Measurements from ENCODE around the gene TRIL. TPM values are rescaled to one million over a fixed set of nuclear protein-coding genes. Genes with fewer than 3 reads are reported as not detected.

The TRIL gene
- total and polyA plus RNA-seq, 2 experiments from 2014 or later = 0.95 to 4.5 TPM

GRCh38 chr7:29000717-29001076 lies 42.6 kb upstream of the TRIL start (continued):
- TF ChIP-seq, protein P1, sequence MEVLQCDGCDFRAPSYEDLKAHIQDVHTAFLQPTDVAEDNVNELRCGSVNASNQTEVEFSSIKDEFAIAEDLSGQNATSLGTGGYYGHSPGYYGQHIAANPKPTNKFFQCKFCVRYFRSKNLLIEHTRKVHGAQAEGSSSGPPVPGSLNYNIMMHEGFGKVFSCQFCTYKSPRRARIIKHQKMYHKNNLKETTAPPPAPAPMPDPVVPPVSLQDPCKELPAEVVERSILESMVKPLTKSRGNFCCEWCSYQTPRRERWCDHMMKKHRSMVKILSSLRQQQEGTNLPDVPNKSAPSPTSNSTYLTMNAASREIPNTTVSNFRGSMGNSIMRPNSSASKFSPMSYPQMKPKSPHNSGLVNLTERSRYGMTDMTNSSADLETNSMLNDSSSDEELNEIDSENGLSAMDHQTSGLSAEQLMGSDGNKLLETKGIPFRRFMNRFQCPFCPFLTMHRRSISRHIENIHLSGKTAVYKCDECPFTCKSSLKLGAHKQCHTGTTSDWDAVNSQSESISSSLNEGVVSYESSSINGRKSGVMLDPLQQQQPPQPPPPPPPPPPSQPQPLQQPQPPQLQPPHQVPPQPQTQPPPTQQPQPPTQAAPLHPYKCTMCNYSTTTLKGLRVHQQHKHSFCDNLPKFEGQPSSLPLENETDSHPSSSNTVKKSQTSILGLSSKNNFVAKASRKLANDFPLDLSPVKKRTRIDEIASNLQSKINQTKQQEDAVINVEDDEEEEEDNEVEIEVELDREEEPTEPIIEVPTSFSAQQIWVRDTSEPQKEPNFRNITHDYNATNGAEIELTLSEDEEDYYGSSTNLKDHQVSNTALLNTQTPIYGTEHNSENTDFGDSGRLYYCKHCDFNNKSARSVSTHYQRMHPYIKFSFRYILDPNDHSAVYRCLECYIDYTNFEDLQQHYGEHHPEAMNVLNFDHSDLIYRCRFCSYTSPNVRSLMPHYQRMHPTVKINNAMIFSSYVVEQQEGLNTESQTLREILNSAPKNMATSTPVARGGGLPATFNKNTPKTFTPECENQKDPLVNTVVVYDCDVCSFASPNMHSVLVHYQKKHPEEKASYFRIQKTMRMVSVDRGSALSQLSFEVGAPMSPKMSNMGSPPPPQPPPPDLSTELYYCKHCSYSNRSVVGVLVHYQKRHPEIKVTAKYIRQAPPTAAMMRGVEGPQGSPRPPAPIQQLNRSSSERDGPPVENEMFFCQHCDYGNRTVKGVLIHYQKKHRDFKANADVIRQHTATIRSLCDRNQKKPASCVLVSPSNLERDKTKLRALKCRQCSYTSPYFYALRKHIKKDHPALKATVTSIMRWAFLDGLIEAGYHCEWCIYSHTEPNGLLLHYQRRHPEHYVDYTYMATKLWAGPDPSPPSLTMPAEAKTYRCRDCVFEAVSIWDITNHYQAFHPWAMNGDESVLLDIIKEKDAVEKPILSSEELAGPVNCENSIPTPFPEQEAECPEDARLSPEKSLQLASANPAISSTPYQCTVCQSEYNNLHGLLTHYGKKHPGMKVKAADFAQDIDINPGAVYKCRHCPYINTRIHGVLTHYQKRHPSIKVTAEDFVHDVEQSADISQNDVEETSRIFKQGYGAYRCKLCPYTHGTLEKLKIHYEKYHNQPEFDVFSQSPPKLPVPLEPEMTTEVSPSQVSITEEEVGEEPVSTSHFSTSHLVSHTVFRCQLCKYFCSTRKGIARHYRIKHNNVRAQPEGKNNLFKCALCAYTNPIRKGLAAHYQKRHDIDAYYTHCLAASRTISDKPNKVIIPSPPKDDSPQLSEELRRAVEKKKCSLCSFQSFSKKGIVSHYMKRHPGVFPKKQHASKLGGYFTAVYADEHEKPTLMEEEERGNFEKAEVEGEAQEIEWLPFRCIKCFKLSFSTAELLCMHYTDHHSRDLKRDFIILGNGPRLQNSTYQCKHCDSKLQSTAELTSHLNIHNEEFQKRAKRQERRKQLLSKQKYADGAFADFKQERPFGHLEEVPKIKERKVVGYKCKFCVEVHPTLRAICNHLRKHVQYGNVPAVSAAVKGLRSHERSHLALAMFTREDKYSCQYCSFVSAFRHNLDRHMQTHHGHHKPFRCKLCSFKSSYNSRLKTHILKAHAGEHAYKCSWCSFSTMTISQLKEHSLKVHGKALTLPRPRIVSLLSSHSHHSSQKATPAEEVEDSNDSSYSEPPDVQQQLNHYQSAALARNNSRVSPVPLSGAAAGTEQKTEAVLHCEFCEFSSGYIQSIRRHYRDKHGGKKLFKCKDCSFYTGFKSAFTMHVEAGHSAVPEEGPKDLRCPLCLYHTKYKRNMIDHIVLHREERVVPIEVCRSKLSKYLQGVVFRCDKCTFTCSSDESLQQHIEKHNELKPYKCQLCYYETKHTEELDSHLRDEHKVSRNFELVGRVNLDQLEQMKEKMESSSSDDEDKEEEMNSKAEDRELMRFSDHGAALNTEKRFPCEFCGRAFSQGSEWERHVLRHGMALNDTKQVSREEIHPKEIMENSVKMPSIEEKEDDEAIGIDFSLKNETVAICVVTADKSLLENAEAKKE (CRISPR knock-in tag; IDR thresholded peaks at IDR 0.05) = no peak
- TF ChIP-seq, protein P2, sequence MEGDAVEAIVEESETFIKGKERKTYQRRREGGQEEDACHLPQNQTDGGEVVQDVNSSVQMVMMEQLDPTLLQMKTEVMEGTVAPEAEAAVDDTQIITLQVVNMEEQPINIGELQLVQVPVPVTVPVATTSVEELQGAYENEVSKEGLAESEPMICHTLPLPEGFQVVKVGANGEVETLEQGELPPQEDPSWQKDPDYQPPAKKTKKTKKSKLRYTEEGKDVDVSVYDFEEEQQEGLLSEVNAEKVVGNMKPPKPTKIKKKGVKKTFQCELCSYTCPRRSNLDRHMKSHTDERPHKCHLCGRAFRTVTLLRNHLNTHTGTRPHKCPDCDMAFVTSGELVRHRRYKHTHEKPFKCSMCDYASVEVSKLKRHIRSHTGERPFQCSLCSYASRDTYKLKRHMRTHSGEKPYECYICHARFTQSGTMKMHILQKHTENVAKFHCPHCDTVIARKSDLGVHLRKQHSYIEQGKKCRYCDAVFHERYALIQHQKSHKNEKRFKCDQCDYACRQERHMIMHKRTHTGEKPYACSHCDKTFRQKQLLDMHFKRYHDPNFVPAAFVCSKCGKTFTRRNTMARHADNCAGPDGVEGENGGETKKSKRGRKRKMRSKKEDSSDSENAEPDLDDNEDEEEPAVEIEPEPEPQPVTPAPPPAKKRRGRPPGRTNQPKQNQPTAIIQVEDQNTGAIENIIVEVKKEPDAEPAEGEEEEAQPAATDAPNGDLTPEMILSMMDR (conservative IDR thresholded peaks at IDR 0.05; ENCODE audit: low read depth in 2 of 2) = no peak
- TF ChIP-seq ZNF331 (CRISPR knock-in tag; IDR thresholded peaks at IDR 0.05; ENCODE audit: low read depth) = no peak

DNA sequence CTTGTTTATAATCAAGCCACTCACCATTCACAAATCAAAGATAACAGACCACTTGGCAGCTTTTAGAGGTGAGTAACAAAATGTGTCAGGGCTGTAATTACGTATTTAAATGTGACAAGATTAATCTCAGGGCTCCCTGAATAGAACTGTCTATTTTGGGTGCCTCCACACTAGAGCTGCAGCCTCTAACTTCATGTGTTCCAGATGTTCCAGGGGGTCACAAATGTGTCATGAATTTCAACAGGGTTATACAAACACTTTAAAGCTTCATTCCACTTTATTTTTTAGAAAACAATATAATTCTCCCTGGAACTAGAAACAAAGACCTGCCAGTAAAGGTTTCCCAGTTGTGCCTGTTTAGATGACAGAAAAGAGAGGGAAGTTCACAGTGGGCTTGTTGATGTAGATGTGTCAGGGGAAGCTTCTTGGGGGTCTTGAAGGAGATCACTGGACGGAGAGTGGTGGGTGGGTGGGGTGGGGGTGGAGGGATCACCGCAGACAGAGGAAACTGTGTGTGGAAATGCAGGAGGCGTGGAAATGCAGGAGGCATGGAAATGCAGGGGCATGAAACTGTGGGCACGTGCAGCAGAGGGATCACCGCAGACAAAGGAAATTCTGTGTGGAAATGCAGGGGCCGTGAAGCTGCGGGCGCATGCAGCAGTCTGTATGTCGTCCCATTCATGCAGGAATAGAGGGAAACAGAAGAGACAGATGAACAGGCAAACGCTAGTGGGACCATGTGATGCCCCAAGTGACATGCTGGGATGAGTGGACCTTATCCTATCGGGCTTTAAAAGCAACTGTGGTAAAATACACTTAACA lies 42.0 kb upstream of the TRIL start:
- peaks cover 11% of the 10 kb centered on the region for H3K9me3 Mint-ChIP-seq
- no peak for DNase-seq (ENCODE audit: low spot score)
- no peaks in the 10 kb centered on the region for H3K9me2 ChIP-seq (ENCODE audit: insufficient read depth)
- peaks cover 12% of the 10 kb centered on the region for H3K4me1 ChIP-seq (ENCODE audit: insufficient read depth)
- peaks cover 14% of the 10 kb centered on the region for H3K36me3 Mint-ChIP-seq (ENCODE audit: low read depth)
- H3K27ac Mint-ChIP-seq = no peak overlapping the region
- H3K4me2 ChIP-seq = no peak overlapping the region
- H3K4me3 Mint-ChIP-seq = no peak overlapping the region
- H3K27me3 ChIP-seq (ENCODE audit: insufficient read depth) = no peaks in the 10 kb centered on the region
- no peaks in the 10 kb centered on the region for H3K79me2 ChIP-seq (replicated peaks; ENCODE audit: insufficient read depth)
- H2AFZ ChIP-seq = no peak overlapping the region
- no peaks in the 10 kb centered on the region for H3F3A ChIP-seq (replicated peaks; ENCODE audit: low read depth)
- ATAC-seq = no peak
- H3K4me1 Mint-ChIP-seq = peaks cover 20% of the 10 kb centered on the region
- no peak overlapping the region for H3K4me3 ChIP-seq
- H3K36me3 ChIP-seq (ENCODE audit: insufficient read depth) = no peaks in the 10 kb centered on the region
- no peaks in the 10 kb centered on the region for H4K20me1 ChIP-seq (replicated peaks; ENCODE audit: insufficient read depth)
- H3K27me3 Mint-ChIP-seq (ENCODE audit: insufficient read depth, low read depth, poor library complexity) = peaks cover 1% of the 10 kb centered on the region
- H3K27ac ChIP-seq (ENCODE audit: low read depth) = no peak overlapping the region
- no peak for TF ChIP-seq EZH2phosphoT487 (IDR thresholded peaks at IDR 0.05; ENCODE audit: unreplicated experiment)
- TF ChIP-seq, protein P1 (CRISPR knock-in tag; IDR thresholded peaks at IDR 0.05) = no peak
- no peak for TF ChIP-seq ZNF331 (CRISPR knock-in tag; IDR thresholded peaks at IDR 0.05; ENCODE audit: low read depth)
- no peak for TF ChIP-seq STAT1 (IDR thresholded peaks at IDR 0.05; ENCODE audit: unreplicated experiment)

Measured in GM23338 (cell line).